ENCODE results near the gene OBSCN. TPM values are rescaled to one million over a fixed set of nuclear protein-coding genes. Genes with fewer than 3 reads are reported as not detected.
"Not testable (repeated sequence)": the region's sequence is repeated elsewhere in the genome, so short reads cannot be mapped to it uniquely, and the experiment has no call there.

Gene OBSCN
- total and polyA plus RNA-seq, 4 donors: 0.54 to 5.6 (median 2.7) TPM

DNA sequence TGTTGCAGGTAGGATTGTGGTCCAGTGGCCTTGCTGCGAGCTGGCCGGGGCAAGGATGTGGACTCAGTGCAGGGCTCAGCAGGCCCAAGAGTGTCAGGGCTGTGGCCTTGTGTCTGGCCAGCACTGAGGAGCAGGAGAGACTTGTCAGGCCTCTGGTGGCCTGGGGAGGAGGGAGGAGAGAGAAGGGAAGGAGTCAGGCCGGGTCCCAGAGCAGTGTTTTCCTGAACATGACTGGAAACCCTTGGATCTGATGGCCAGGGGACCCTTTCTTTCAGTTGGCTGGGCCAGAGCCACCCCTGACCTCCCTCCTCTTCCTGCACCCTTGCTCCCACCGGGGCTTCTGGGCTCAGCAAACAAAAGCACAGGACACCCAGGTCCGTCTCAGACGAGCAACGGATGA lies 37.2 kb upstream of the OBSCN start (continued):
- TF ChIP-seq, protein P1, sequence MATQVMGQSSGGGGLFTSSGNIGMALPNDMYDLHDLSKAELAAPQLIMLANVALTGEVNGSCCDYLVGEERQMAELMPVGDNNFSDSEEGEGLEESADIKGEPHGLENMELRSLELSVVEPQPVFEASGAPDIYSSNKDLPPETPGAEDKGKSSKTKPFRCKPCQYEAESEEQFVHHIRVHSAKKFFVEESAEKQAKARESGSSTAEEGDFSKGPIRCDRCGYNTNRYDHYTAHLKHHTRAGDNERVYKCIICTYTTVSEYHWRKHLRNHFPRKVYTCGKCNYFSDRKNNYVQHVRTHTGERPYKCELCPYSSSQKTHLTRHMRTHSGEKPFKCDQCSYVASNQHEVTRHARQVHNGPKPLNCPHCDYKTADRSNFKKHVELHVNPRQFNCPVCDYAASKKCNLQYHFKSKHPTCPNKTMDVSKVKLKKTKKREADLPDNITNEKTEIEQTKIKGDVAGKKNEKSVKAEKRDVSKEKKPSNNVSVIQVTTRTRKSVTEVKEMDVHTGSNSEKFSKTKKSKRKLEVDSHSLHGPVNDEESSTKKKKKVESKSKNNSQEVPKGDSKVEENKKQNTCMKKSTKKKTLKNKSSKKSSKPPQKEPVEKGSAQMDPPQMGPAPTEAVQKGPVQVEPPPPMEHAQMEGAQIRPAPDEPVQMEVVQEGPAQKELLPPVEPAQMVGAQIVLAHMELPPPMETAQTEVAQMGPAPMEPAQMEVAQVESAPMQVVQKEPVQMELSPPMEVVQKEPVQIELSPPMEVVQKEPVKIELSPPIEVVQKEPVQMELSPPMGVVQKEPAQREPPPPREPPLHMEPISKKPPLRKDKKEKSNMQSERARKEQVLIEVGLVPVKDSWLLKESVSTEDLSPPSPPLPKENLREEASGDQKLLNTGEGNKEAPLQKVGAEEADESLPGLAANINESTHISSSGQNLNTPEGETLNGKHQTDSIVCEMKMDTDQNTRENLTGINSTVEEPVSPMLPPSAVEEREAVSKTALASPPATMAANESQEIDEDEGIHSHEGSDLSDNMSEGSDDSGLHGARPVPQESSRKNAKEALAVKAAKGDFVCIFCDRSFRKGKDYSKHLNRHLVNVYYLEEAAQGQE (IDR thresholded peaks at IDR 0.05): no peak
- no peak for TF ChIP-seq JUND (IDR thresholded peaks at IDR 0.05)

DNA sequence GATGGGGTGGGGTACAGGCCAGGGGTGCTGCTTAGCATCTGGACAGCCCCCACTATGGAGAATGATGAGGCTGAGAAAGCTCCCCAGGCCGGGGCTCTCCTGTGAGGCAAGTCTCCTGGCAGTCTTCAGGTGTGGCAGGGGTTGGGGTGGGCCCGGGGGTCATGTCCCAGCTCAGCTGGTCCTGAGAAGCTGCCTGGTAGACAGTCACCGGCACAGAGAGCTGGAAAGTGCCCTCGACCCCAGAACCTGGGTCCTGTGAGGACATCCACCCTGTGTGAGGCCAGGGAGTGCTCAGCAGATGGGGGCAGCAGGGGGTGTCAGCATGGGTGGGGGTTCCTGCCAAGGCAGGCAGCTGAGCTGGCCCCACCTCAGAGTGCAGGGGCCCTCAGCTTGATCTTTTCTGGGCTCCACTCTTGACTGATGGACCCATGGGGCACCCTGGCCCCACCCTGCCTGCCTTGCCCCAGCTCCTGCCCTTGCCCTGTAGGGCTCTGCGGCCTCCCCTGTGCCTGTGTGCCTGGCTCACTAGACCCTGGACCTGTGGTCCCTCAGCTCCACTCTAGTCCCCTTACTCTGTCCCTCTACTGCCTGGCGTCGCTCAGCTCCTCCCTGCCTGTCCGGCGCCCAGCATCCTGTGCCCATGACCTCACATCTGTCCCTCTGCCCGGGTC lies 36.5 kb upstream of the OBSCN start:
- no peak for TF ChIP-seq JUND (IDR thresholded peaks at IDR 0.05)
- 85% methylated on average over 10 of the region's 10 CpGs for WGBS
- DNase-seq (ENCODE audit: low spot score): no peak
- H3K4me1 ChIP-seq (ENCODE audit: control insufficient read depth in 4 of 4, insufficient read depth in 4 of 4, low read length in 3 of 4): peaks cover 0 to 7% (median 3%) of the 10 kb centered on the region in 4 donors
- H3K9me3 ChIP-seq (ENCODE audit: control insufficient read depth in 4 of 4, low read length in 3 of 4): no peaks in the 10 kb centered on the region
- H3K9ac ChIP-seq (ENCODE audit: low read depth in 1 of 2, low read length in 2 of 2): no peak overlapping the region
- peaks cover 0 to 5% (median 3%) of the 10 kb centered on the region in 4 donors for H3K36me3 ChIP-seq (ENCODE audit: control insufficient read depth in 4 of 4, insufficient read depth in 3 of 4, low read depth in 1 of 4, low read length in 3 of 4)
- H3K4me3 ChIP-seq (ENCODE audit: low read depth in 1 of 3, low read length in 3 of 3): no peak overlapping the region
- H3K27me3 ChIP-seq (ENCODE audit: control insufficient read depth in 4 of 4, insufficient read depth in 4 of 4, low read length in 3 of 4): no peaks in the 10 kb centered on the region
- H3K27ac ChIP-seq (ENCODE audit: low read depth in 1 of 2, low read length in 2 of 2): no peak overlapping the region

DNA sequence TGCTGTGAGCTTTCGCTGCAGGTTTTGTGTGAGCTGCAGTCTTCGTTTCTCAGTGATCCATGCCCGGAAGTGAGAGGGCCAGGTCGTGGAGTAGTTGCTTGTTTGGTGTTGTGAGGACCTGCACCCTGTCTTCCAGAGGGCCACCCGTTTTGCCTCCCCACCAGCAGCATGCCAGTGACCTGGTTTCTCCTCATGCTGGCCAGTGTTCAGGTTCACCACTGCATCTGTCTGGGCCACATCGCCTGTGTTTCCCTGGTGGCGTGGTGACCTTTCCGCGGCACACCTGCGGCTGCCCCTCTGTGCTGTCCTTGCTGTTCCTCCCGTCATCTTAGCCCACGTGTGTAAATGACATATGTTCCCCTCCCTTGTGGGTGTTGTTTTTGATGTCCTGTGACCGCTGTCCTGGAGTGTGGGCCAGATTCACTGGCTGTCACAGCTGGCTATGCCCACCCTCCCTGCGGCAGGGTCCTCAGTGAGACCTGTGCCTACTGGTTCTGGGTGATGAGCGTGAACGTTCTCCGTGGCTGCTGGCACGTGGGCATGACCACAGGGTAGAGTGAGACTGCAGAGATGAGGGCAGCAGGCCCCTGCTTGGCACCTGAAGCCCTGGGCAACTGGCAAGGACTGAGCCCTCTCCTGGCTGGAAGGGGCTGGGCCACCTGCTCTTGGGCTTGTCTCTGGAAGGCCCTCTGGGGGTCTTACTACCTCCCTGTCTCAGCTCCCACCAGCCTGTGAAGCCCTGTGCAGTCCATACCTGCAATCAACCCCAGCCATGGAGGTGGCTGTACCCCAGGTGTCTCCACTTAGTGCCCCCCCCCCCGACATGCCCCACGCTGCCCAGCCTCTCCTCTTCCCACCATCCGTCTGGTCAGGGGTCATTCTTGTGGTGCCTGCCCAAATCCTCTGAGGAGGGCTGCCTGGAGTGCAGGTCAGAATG lies 35.0 kb upstream of the OBSCN start:
- no peaks in the 10 kb centered on the region for H3K27me3 ChIP-seq (ENCODE audit: control insufficient read depth in 4 of 4, insufficient read depth in 4 of 4, low read length in 3 of 4)
- H3K36me3 ChIP-seq (ENCODE audit: control insufficient read depth in 4 of 4, insufficient read depth in 3 of 4, low read depth in 1 of 4, low read length in 3 of 4): peaks cover 0 to 7% (median 4%) of the 10 kb centered on the region in 4 donors
- 89% methylated on average over 21 of the region's 21 CpGs for WGBS
- DNase-seq (ENCODE audit: low spot score): no peak
- no peak overlapping the region for H3K4me3 ChIP-seq (ENCODE audit: low read depth in 1 of 3, low read length in 3 of 3)
- H3K9me3 ChIP-seq (ENCODE audit: control insufficient read depth in 4 of 4, low read length in 3 of 4): no peaks in the 10 kb centered on the region
- no peak for TF ChIP-seq TAF1 (conservative IDR thresholded peaks at IDR 0.05)
- TF ChIP-seq, protein P2, sequence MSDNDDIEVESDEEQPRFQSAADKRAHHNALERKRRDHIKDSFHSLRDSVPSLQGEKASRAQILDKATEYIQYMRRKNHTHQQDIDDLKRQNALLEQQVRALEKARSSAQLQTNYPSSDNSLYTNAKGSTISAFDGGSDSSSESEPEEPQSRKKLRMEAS (IDR thresholded peaks at IDR 0.05): no peak
- H3K4me1 ChIP-seq (ENCODE audit: control insufficient read depth in 4 of 4, insufficient read depth in 4 of 4, low read length in 3 of 4): no peaks in the 10 kb centered on the region
- no peak overlapping the region for H3K27ac ChIP-seq (ENCODE audit: low read depth in 1 of 2, low read length in 2 of 2)
- H3K9ac ChIP-seq (ENCODE audit: low read depth in 1 of 2, low read length in 2 of 2): no peak overlapping the region

DNA sequence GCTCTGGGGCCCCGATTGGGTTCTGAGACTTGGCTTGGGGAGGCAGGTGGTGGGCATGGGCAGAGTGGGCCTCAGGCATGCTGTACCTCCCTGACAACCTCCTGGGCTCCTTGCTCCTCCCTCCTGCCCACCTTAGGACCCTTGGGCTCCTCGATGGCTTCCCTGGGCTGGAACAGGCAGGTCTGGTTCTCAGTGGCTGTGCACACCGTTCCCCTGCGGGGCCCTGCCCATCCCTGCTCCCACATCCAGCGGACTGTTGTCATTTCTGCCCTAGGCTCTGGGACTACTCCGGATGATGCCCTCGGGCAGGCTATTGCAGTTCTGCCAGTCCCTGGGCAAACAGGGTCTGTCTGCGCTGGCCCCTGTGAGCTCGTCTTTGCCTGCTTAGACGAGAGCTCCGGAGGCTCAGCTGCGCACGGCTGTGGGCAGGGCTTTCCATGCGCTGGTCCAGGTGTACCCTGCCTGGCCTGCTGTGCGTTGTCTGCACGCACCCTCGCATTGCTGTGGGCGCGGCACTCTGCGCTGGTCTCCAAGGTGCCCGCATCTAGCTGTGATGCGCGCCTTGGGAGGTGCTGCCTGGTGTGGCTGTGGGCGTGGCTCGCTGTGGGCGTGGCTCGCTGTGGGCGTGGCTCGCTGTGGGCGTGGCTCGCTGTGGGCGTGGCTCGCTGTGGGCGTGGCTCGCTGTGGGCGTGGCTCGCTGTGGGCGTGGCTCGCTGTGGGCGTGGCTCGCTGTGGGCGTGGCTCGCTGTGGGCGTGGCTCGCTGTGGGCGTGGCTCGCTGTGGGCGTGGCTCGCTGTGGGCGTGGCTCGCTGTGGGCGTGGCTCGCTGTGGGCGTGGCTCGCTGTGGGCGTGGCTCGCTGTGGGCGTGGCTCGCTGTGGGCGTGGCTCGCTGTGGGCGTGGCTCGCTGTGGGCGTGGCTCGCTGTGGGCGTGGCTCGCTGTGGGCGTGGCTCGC lies 34.0 kb upstream of the OBSCN start:
- not testable (repeated sequence) for H3K9ac ChIP-seq (ENCODE audit: low read depth in 1 of 2, low read length in 2 of 2); H3K9me3 ChIP-seq (ENCODE audit: control insufficient read depth in 4 of 4, low read length in 3 of 4); H3K4me3 ChIP-seq (ENCODE audit: low read depth in 1 of 3, low read length in 3 of 3); H3K36me3 ChIP-seq (ENCODE audit: control insufficient read depth in 4 of 4, insufficient read depth in 3 of 4, low read depth in 1 of 4, low read length in 3 of 4); H3K27ac ChIP-seq (ENCODE audit: low read depth in 1 of 2, low read length in 2 of 2); H3K4me1 ChIP-seq (ENCODE audit: control insufficient read depth in 4 of 4, insufficient read depth in 4 of 4, low read length in 3 of 4); H3K27me3 ChIP-seq (ENCODE audit: control insufficient read depth in 4 of 4, insufficient read depth in 4 of 4, low read length in 3 of 4)
- DNase-seq (ENCODE audit: low spot score): peak; percentile 72
- WGBS: 61% methylated on average over 37 of the region's 69 CpGs
